ENCODE measurements around the gene MAML3. TPM values are rescaled to one million over a fixed set of nuclear protein-coding genes. Genes with fewer than 3 reads are reported as not detected.

The MAML3 gene
- polyA plus RNA-seq, 1 donor: 3.9 TPM

GRCh38 chr4:139866276-139866962, 287.6 kb downstream of the MAML3 start:
- DNase-seq (ENCODE audit: low read depth): no peak

GRCh38 chr4:139865537-139865936, 288.4 kb downstream of the MAML3 start:
- no peak for DNase-seq (ENCODE audit: low read depth)

- no peak for DNase-seq (ENCODE audit: low read depth)
Observed at GRCh38 chr4:139863531-139863930, 290.5 kb downstream of the MAML3 start.

GRCh38 chr4:139861471-139861870, 292.5 kb downstream of the MAML3 start:
- DNase-seq (ENCODE audit: low read depth): no peak

- DNase-seq (ENCODE audit: low read depth): no peak
Observed at GRCh38 chr4:139860435-139861024, 293.5 kb downstream of the MAML3 start.

GRCh38 chr4:139859876-139860275, 294.1 kb downstream of the MAML3 start:
- DNase-seq (ENCODE audit: low read depth): no peak

- DNase-seq (ENCODE audit: low read depth): no peak
Observed at GRCh38 chr4:139858436-139859205, 295.4 kb downstream of the MAML3 start.

- no peak for DNase-seq (ENCODE audit: low read depth)
Observed at GRCh38 chr4:139857977-139858376, 296.0 kb downstream of the MAML3 start.

GRCh38 chr4:139857021-139857420, 297.0 kb downstream of the MAML3 start:
- DNase-seq (ENCODE audit: low read depth): no peak

GRCh38 chr4:139854668-139855403, 299.1 kb downstream of the MAML3 start:
- no peak for DNase-seq (ENCODE audit: low read depth)

- DNase-seq (ENCODE audit: low read depth): no peak
Observed at GRCh38 chr4:139853309-139853708, 300.7 kb downstream of the MAML3 start.

GRCh38 chr4:139852612-139853269, 301.2 kb downstream of the MAML3 start:
- DNase-seq (ENCODE audit: low read depth): no peak

- DNase-seq (ENCODE audit: low read depth): no peak
Observed at GRCh38 chr4:139851639-139852038, 302.3 kb downstream of the MAML3 start.

GRCh38 chr4:139851133-139851532, 302.9 kb downstream of the MAML3 start:
- DNase-seq (ENCODE audit: low read depth): no peak

GRCh38 chr4:139849219-139849618, 304.8 kb downstream of the MAML3 start:
- no peak for DNase-seq (ENCODE audit: low read depth)

- DNase-seq (ENCODE audit: low read depth): no peak
Observed at GRCh38 chr4:139848028-139848427, 306.0 kb downstream of the MAML3 start.

- DNase-seq (ENCODE audit: low read depth): no peak
Observed at GRCh38 chr4:139847602-139848001, 306.4 kb downstream of the MAML3 start.

- DNase-seq (ENCODE audit: low read depth): no peak
Observed at GRCh38 chr4:139846766-139847165, 307.2 kb downstream of the MAML3 start.

- no peak for DNase-seq (ENCODE audit: low read depth)
Observed at GRCh38 chr4:139845453-139846093, 308.4 kb downstream of the MAML3 start.

- DNase-seq (ENCODE audit: low read depth): no peak
Observed at GRCh38 chr4:139844459-139845036, 309.4 kb downstream of the MAML3 start.

GRCh38 chr4:139844057-139844456, 309.9 kb downstream of the MAML3 start:
- DNase-seq (ENCODE audit: low read depth): no peak
